Thoracic aorta (tissue), 2 donors: ENCODE data around the gene SLC30A5. TPM values are rescaled to one million over a fixed set of nuclear protein-coding genes. Genes with fewer than 3 reads are reported as not detected.

Source experiments
- ATAC-seq: fragments of 150-250 bp; one replicate; pipeline ENCODE4 v1.8.0; 2017; ENCODE audit warnings: low read depth; ENCODE audit not compliant: insufficient number of reproducible peaks, low FRiP score
- DNase-seq: peaks from one replicate; pipeline ENCODE4 v3.0.0-alpha.2; 2020; ENCODE audit warnings: low spot score
- H3K27ac ChIP-seq, 2 donors: fragments of 200-600 bp; sonication (generic); 1 replicate in 1 of 2; 2 replicates in 1 of 2; pipeline ENCODE4 v1.5.1; 2016; ENCODE audit warnings: mild to moderate bottlenecking in 2 of 2, moderate library complexity in 2 of 2
- H3K27me3 ChIP-seq: fragments of 200-600 bp; sonication (generic); replicated peaks from 2 replicates; pipeline ENCODE4 v1.6.0; 2016; ENCODE audit warnings: mild to moderate bottlenecking; ENCODE audit not compliant: insufficient read depth
- H3K36me3 ChIP-seq: fragments of 200-600 bp; sonication (generic); one replicate; pipeline ENCODE4 v1.5.1; 2016
- H3K4me1 ChIP-seq, 2 donors: fragments of 200-600 bp; sonication (generic); 1 replicate in 1 of 2; 2 replicates in 1 of 2; pipeline versions ENCODE4 v1.5.1 to v1.6.0; 2016; ENCODE audit warnings: low read depth in 2 of 2, mild to moderate bottlenecking in 1 of 2; ENCODE audit not compliant: control insufficient read depth in 1 of 2
- H3K4me3 ChIP-seq: fragments of 200-600 bp; sonication (generic); 2 replicates; pipeline ENCODE4 v1.5.1; 2016; ENCODE audit warnings: mild to moderate bottlenecking
- H3K9me3 ChIP-seq: fragments of 200-600 bp; sonication (generic); 2 replicates; pipeline ENCODE4 v1.5.1; 2016
- total RNA-seq, 2 donors: library from RNA; depleted of rRNA; stranded (reverse); fragments of >200 nt; gene quantifications; one replicate each; pipeline versions ENCODE4 v1.1.0 to v1.2.3, GENCODE V29; 2016
- TF ChIP-seq, protein P1 (sequence below): fragments of 200-600 bp; sonication (generic); IDR thresholded peaks from one replicate; pipeline ENCODE4 v1.5.1; 2019; ENCODE audit warnings: antibody characterized with exemption

Gene SLC30A5
- total RNA-seq, 2 donors from 2014 or later = 42.8 to 64.3 TPM

DNA sequence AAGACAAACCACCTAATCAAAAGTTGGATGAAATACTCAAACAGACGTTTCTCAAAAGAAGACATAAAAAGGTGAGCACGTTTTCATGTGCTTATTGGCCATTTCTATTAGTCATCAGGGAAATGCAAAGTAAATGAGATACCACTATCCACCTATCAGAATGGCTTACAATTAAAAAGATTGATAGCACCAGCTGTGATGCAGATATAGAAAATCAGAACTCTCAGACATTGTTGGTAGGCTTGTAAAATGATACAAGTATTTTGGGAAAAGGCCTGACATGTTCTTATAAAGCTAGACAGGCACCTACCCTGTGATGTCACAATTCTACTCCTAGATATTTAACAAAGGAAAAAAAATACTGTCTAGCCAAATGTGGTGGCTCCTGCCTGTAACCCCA lies 44.0 kb upstream of the SLC30A5 start:
- Histone ChIP-seq H3K4me1 (no peaks in the 10 kb centered on the region), H3K4me3 (no peak overlapping the region), H3K27ac (no peak overlapping the region), H3K36me3 (no peaks in the 10 kb centered on the region), H3K9me3 (no peaks in the 10 kb centered on the region), H3K27me3 (no peaks in the 10 kb centered on the region)
- DNase-seq = no peak
- no peak for ATAC-seq
- TF ChIP-seq, protein P1, sequence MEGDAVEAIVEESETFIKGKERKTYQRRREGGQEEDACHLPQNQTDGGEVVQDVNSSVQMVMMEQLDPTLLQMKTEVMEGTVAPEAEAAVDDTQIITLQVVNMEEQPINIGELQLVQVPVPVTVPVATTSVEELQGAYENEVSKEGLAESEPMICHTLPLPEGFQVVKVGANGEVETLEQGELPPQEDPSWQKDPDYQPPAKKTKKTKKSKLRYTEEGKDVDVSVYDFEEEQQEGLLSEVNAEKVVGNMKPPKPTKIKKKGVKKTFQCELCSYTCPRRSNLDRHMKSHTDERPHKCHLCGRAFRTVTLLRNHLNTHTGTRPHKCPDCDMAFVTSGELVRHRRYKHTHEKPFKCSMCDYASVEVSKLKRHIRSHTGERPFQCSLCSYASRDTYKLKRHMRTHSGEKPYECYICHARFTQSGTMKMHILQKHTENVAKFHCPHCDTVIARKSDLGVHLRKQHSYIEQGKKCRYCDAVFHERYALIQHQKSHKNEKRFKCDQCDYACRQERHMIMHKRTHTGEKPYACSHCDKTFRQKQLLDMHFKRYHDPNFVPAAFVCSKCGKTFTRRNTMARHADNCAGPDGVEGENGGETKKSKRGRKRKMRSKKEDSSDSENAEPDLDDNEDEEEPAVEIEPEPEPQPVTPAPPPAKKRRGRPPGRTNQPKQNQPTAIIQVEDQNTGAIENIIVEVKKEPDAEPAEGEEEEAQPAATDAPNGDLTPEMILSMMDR = no peak

DNA sequence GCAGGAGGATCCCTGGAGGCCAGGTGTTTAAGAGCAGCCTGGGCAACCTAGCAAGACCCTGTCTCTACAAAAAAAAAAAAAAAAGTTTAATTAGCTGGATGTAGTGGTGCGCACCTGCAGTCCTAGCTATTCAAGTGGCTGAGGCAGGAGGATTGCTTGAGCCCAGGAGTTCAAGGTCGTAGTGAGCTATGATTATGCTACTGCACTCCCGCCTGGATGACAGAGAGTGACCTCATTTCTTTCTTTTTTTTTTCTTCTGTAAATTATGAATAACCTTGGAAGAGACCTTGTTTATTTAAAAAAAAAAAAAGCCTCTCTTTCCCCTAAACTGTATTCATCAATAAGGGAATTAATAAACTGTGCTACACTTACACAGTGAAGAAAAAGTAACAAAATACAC lies 43.6 kb upstream of the SLC30A5 start:
- Histone ChIP-seq H3K4me3 (no peak overlapping the region), H3K36me3 (no peaks in the 10 kb centered on the region), H3K4me1 (no peaks in the 10 kb centered on the region), H3K9me3 (no peaks in the 10 kb centered on the region), H3K27ac (no peak overlapping the region), H3K27me3 (no peaks in the 10 kb centered on the region)
- ATAC-seq = no peak
- no peak for DNase-seq
- TF ChIP-seq, protein P1 = no peak

DNA sequence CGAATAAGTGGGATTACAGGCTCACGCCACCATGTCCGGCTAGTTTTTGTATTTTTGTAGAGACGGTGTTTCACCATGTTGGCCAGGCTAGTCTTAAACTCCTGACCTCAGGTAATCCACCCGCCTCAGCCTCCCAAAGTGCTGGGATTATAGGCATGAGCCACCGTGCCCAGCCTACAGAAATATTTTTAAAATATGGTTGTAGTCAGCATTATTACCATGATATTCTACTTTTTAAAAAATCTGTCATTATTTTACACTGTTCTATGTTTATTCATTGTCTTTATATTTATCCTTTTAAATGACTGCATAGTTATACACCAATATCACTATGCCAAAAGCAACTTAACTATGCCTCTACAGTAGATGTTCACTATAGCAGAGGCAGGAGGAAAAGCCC lies 41.6 kb upstream of the SLC30A5 start:
- no peak for DNase-seq
- H3K36me3 ChIP-seq = no peaks in the 10 kb centered on the region
- no peaks in the 10 kb centered on the region for H3K9me3 ChIP-seq
- TF ChIP-seq, protein P1 = no peak
- no peak overlapping the region for H3K4me3 ChIP-seq
- ATAC-seq = no peak
- no peaks in the 10 kb centered on the region for H3K4me1 ChIP-seq
- no peaks in the 10 kb centered on the region for H3K27me3 ChIP-seq
- H3K27ac ChIP-seq = no peak overlapping the region

DNA sequence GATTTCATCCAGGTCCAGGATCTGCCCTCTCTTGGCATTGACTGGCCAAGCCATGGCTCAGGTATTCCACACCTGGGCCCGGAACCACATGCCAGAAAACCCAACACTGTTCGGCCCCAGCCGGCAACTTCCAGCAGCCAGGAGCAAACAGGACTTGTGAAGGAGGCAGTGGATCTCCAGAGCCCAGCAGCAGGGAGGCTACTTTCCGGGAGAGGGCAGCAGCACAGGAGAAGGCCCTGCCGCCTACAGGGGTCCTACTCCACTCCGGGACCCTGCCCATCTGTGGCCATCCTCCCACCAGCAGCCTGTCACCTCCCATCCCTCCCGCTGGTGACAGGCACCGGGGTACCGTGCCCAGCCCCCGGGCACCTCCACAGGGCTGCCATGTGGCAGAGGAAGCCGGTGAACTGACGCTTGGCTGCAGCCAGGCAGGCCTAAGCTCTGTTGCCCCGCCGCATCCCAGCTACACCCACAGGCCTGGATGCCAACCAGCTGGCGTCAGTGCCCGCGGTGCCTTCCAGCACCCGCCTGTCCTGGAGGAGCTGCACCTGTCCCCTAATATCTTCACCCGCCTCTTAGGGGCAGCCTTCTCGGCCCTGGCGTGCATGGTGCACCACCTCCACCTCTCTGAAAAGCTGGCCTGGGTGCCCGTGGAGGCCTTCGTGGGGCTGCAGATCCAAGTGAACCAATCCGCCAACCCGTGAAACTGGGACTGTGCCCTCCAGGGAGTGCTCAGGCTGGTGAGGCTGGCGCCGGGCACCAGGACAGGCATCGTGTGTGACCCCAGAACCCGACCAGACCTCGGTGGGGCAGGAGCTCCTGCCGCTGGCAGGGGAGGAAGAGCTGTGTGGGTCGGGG lies 18.9 kb upstream of the SLC30A5 start:
- Histone ChIP-seq H3K4me1 (no peaks in the 10 kb centered on the region), H3K27me3 (no peaks in the 10 kb centered on the region), H3K27ac (no peak overlapping the region), H3K9me3 (no peaks in the 10 kb centered on the region), H3K36me3 (no peaks in the 10 kb centered on the region), H3K4me3 (no peak overlapping the region)
- DNase-seq = no peak
- no peak for ATAC-seq
- TF ChIP-seq, protein P1 = no peak

DNA sequence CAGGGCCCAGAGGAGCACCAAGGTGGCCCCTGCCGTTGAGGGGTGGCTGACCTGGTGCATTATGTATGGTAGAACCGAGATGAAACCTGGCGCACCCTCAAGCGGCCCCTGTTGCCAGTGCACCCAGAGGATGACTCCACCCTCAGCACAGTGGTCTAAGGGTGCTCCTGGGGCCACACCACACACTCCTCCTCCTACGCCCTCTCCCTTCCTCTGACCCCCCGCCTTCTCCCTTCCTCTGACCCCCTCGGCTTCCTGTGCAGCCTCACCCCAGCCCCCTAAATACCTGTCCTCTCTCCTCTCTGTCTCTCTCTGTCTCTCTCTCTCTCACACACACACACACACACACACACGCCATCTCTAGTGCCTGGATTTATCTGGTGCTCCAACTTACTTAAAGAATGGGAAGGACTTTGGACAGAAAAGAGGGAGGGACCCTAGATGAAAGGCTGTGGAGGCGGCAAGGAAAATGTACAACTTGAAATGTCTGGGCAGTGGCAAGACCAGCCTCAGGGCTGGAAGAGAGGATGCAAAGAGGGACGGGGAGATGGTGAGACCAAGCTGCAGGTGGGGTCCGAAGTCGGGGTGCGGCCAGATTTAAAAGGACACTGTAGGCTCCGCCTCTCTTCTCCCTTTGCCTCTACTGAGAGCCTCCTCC lies 18.2 kb upstream of the SLC30A5 start:
- no peak overlapping the region for H3K4me3 ChIP-seq
- TF ChIP-seq, protein P1 = no peak
- H3K27me3 ChIP-seq = no peaks in the 10 kb centered on the region
- no peak overlapping the region for H3K27ac ChIP-seq
- no peaks in the 10 kb centered on the region for H3K9me3 ChIP-seq
- ATAC-seq (no peak), DNase-seq (no peak)
- H3K4me1 ChIP-seq = no peaks in the 10 kb centered on the region
- H3K36me3 ChIP-seq = no peaks in the 10 kb centered on the region
